HepG2 (cell line): ENCODE results near the gene CCDC157. TPM values are rescaled to one million over a fixed set of nuclear protein-coding genes. Genes with fewer than 3 reads are reported as not detected.

ENCODE experiments used
- ATAC-seq: fragments of 200-7000 bp; cut with Tn5 transposase; 3 replicates; pipeline ENCODE4 v1.9.1; 2020; ENCODE audit warnings: mild to moderate bottlenecking, moderate library complexity
- BruUV-seq: library from RNA; stranded (reverse); fragments of 400-500 nt; replicated peaks from 2 replicates; lab custom pipeline; 2021; lab: Mats Ljungman, UMichigan
- CTCF ChIA-PET: fragments of 300-600 bp; formaldehyde crosslinking; extraction: SDS; loops from one replicate; lab custom pipeline; 2021; ENCODE audit warnings: low total read pairs, inconsistent platforms, low intra/inter-chr PET ratio; lab: Yijun Ruan, JAX
- POLR2A ChIA-PET: fragments of 350-600 bp; sonication (Branson Sonifier 250); formaldehyde crosslinking; loops from one replicate; lab custom pipeline; 2020; ENCODE audit warnings: antibody characterized with exemption, inconsistent platforms; lab: Yijun Ruan, JAX
- DNase-seq: peaks from one replicate; pipeline ENCODE4 v3.0.0-alpha.2; 2015; ENCODE audit warnings: low spot score
- FAIRE-seq: peaks from 3 replicates; lab custom pipeline; 2011; peaks lifted over from hg19 to GRCh38; lab: Jason Lieb, UNC
- H2AFZ ChIP-seq: one replicate; pipeline ENCODE4 v1.6.1; 2011; ENCODE audit warnings: low read length, inconsistent platforms
- H3K27ac ChIP-seq: fragments of 300-600 bp; 3 replicates; pipeline ENCODE4 v1.8.0; 2011; ENCODE audit warnings: mixed run types, mild to moderate bottlenecking, mixed read lengths, low read length, inconsistent platforms; ENCODE audit not compliant: insufficient read depth; ENCODE audit errors: extremely low read length
- H3K27me3 ChIP-seq, 2 experiments: fragments of 200-600 bp in 1 of 2; 2 replicates in 1 of 2; 3 replicates in 1 of 2; pipeline versions ENCODE4 v1.6.0 to v1.8.0; 2011; ENCODE audit warnings: low read length in 2 of 2, mild to moderate bottlenecking in 2 of 2, moderate library complexity in 2 of 2, inconsistent platforms in 1 of 2; ENCODE audit not compliant: insufficient read depth in 2 of 2, control insufficient read depth in 1 of 2
- H3K36me3 ChIP-seq, 2 experiments: fragments of 200-600 bp in 1 of 2; replicated peaks in 1 of 2; 2 replicates in 1 of 2; 3 replicates in 1 of 2; pipeline versions ENCODE4 v1.5.1 to v1.8.0; 2011; ENCODE audit warnings: low read length in 2 of 2, inconsistent platforms in 1 of 2; ENCODE audit not compliant: insufficient read depth in 2 of 2, control insufficient read depth in 1 of 2
- H3K4me1 ChIP-seq: 2 replicates; pipeline ENCODE4 v1.5.1; 2012; ENCODE audit warnings: low read length, inconsistent platforms; ENCODE audit not compliant: insufficient read depth
- H3K4me2 ChIP-seq: 2 replicates; pipeline ENCODE4 v1.6.0; 2011; ENCODE audit warnings: low read depth, low read length, inconsistent platforms
- H3K4me3 ChIP-seq, 3 experiments: fragments of 200-600 bp in 1 of 3; sonication (generic), shearing (Covaris generic) in 1 of 3; replicated peaks in 1 of 3; 2 replicates each; pipeline ENCODE4 v1.5.1; 2011 to 2016; ENCODE audit warnings: low read length in 3 of 3, inconsistent platforms in 2 of 3, low read depth in 2 of 3, mild to moderate bottlenecking in 2 of 3, control low read depth in 1 of 3, mixed read lengths in 1 of 3; ENCODE audit not compliant: insufficient read depth in 1 of 3
- H3K79me2 ChIP-seq: one replicate; pipeline ENCODE4 v1.6.1; 2011; ENCODE audit warnings: low read length, inconsistent platforms; ENCODE audit not compliant: insufficient read depth
- H3K9ac ChIP-seq: 2 replicates; pipeline ENCODE4 v1.6.0; 2011; ENCODE audit warnings: mild to moderate bottlenecking, low read depth, low read length, inconsistent platforms; ENCODE audit not compliant: insufficient read depth
- H3K9me3 ChIP-seq: 2 replicates; pipeline ENCODE4 v1.5.1; 2012; ENCODE audit warnings: mild to moderate bottlenecking, low read length
- H4K20me1 ChIP-seq: 2 replicates; pipeline ENCODE4 v1.6.0; 2011; ENCODE audit warnings: inconsistent platforms, mild to moderate bottlenecking, low read length, moderate library complexity; ENCODE audit not compliant: insufficient read depth
- CEBPB ChIP-seq: IDR thresholded peaks from 2 replicates; pipeline ENCODE4 v1.6.1; 2011; ENCODE audit warnings: low read depth, low read length, improper control_type of control experiment, borderline replicate concordance
- CHD2 ChIP-seq: IDR thresholded peaks from 2 replicates; pipeline ENCODE4 v1.6.1; 2011; ENCODE audit warnings: low read depth, low read length, improper control_type of control experiment
- KLF12 ChIP-seq: sonication (generic); formaldehyde crosslinking; IDR thresholded peaks from 2 replicates; pipeline ENCODE4 v1.4.0; 2020; ENCODE audit warnings: missing genetic modification reagents, borderline replicate concordance
- PLRG1 ChIP-seq: fragments of 450-650 bp; conservative IDR thresholded peaks from 2 replicates; pipeline ENCODE4 v1.6.1; 2016
- SMC3 ChIP-seq: IDR thresholded peaks from 2 replicates; pipeline ENCODE4 v1.6.1; 2011; ENCODE audit warnings: low read length, improper control_type of control experiment
- TOE1 ChIP-seq: sonication (generic); formaldehyde crosslinking; IDR thresholded peaks from 2 replicates; pipeline ENCODE4 v1.4.0; 2020; ENCODE audit warnings: mild to moderate bottlenecking, missing genetic modification reagents
- ZBTB21 ChIP-seq: sonication (generic); formaldehyde crosslinking; IDR thresholded peaks from 2 replicates; pipeline ENCODE4 v1.4.0; 2020; ENCODE audit warnings: missing genetic modification reagents
- WGBS: methylation state at CpG from one replicate; pipeline ENCODE4 v1.1.6; 2017; ENCODE audit warnings: low lambda C conversion rate; 5-methylcytosine and 5-hydroxymethylcytosine counted together
- in situ Hi-C: cut with HindIII; loops from 2 replicates; pipeline ENCODE4 v1.10.0; 2017; ENCODE audit warnings: low pct_unique_long_range_greater_than_20kb; ENCODE audit not compliant: extremely low pct_ligation_motif_present
- intact Hi-C: fragments of 100-400 bp; cut with micrococcal nuclease; formaldehyde crosslinking; loops from one replicate; pipeline ENCODE4 v1.10.0; 2022; ENCODE audit not compliant: unreplicated experiment
- polyA plus RNA-seq, 8 experiments: library from polyadenylated mRNA; depleted of rRNA in 3 of 8; stranded (reverse) in 7 of 8; unstranded in 1 of 8; fragments of >200 nt; fragmentation: Illumina TruSeq in 4 of 8; extraction: Trizol in 4 of 8; gene quantifications; 2 replicates each; pipeline versions ENCODE4 v1.2.1 to v1.2.3, GENCODE V29; 2011 to 2016; ENCODE audit warnings: low read depth in 4 of 8, missing spikeins in 1 of 8, mixed read lengths in 1 of 8; ENCODE audit not compliant: insufficient read depth in 1 of 8
- total RNA-seq, 5 experiments: library from RNA; depleted of rRNA; stranded (reverse); fragments of >200 nt; fragmentation: Illumina TruSeq; extraction: Trizol; gene quantifications; 2 replicates each; pipeline ENCODE4 v1.2.3, GENCODE V29; 2016; ENCODE audit warnings: low read depth in 1 of 5
- TF ChIP-seq, protein P1 (sequence below): sonication (generic); formaldehyde crosslinking; IDR thresholded peaks from 2 replicates; pipeline ENCODE4 v1.4.0; 2020; ENCODE audit warnings: mild to moderate bottlenecking, missing genetic modification reagents
- TF ChIP-seq, protein P2 (sequence below): sonication (generic); formaldehyde crosslinking; IDR thresholded peaks from 2 replicates; pipeline ENCODE4 v1.5.1; 2020; ENCODE audit warnings: mild to moderate bottlenecking, missing genetic modification reagents, borderline replicate concordance

The CCDC157 gene
- total and polyA plus RNA-seq, 2 of the 13 experiments (the other 11 are each of a cell fraction or from before 2014, with no cell fraction given) = 1.4 to 1.6 TPM

DNA sequence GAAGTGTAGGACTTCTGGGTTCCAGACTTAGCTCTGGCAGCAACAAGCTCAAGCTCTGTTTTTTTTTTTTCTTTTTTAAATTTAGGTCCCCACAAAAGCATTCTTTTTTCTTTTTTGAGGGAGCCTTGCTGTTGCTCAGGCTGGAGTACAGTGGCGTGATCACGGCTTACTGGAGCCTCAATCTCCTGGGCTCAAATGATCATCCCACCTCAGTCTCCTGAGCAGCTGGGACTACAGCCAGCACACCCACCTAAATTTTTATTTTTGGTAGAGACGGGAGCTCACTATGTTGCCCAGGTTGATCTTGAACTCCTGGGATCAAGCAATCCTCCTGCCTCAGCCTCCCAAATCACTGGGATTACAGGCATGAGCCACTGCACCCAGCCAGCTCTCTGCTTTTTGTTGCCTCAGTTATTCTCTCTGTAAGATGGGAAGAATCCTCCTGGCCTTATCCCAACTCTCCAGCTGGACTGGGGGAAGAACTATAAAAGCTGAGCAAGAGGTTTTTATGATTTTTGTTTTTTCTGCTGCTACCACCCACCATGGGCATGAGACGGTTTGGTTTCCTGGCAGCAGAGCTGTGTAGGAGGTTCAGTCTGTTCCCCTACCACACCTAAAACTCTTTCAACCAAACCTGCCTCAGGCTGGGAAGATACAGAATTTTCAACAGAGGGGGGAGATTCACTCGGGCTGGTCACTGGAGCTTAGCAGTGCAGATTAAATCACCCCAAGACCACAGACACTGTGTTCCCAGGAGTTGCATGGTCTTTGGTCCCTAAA lies 57.1 kb downstream of the CCDC157 start:
- ChIA-PET POLR2A (interaction anchor here (2.3 to 8.5 kb wide), 2 partner anchors 9 to 12 kb away, joined by 5 to 42 read pairs; partner anchors contain the start of gene MTFP1), CTCF (no interaction called here)
- Histone ChIP-seq H3K36me3 (peaks cover 10 to 43% of the 10 kb centered on the region in 2 experiments), H3K4me2 (no peak overlapping the region), H2AFZ (no peak overlapping the region), H3K4me3 (no peak overlapping the region), H4K20me1 (no peaks in the 10 kb centered on the region), H3K79me2 (peaks cover 2% of the 10 kb centered on the region), H3K9ac (no peak overlapping the region), H3K27me3 (no peaks in the 10 kb centered on the region), H3K9me3 (no peaks in the 10 kb centered on the region), H3K4me1 (peaks cover 38% of the 10 kb centered on the region), H3K27ac (no peak overlapping the region)
- ATAC-seq (no peak), FAIRE-seq (no peak), DNase-seq (no peak)
- intact Hi-C loops = no loop called here
- BruUV-seq = no TSS peak
- 95% methylated on average over 5 of the region's 5 CpGs for WGBS
- TF ChIP-seq, protein P1, sequence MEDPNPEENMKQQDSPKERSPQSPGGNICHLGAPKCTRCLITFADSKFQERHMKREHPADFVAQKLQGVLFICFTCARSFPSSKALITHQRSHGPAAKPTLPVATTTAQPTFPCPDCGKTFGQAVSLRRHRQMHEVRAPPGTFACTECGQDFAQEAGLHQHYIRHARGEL (CRISPR knock-in tag) = no peak
- no peak for TF ChIP-seq CEBPB
- no peak for TF ChIP-seq TOE1 (CRISPR knock-in tag)
- no peak for TF ChIP-seq CHD2
- TF ChIP-seq PLRG1 = no peak
- in situ Hi-C loops = no loop called here

DNA sequence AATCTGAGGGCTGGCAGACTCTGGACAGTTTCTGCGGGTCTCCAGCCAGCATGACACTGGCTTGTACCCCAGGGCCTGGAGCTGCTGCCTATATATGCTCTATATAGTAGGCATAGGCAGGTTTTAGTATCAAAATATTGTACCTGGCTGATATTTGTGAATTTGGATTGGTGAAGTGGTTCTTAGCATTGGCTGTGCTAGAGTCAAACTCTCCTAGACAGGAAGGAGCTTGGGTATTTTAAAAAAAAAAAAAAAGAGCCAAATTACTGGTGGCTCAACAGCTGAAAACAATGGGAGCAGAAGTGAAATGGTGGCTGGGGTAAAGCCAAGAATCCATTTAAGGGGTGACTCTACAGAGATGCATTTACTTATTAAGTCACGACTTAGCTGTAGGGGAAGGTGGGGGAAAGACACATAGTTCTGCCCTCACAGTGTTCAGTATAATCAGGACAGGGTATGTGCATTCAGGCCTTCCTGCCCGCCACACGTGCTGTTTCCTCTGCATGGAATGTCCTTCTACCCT lies 57.8 kb downstream of the CCDC157 start:
- BruUV-seq = no TSS peak
- ATAC-seq = no peak
- peaks cover 2% of the 10 kb centered on the region for H3K79me2 ChIP-seq
- in situ Hi-C loops (no loop called here), intact Hi-C loops (no loop called here)
- no peak overlapping the region for H3K4me2 ChIP-seq
- H3K27me3 ChIP-seq = no peaks in the 10 kb centered on the region
- 97% methylated on average over 4 of the region's 4 CpGs for WGBS
- H3K9ac ChIP-seq = no peak overlapping the region
- H3K4me3 ChIP-seq = no peak overlapping the region
- H3K36me3 ChIP-seq = peaks cover 8 to 43% of the 10 kb centered on the region in 2 experiments
- H3K27ac ChIP-seq = no peak overlapping the region
- no peak for FAIRE-seq
- H4K20me1 ChIP-seq = no peaks in the 10 kb centered on the region
- ChIA-PET CTCF (no interaction called here), POLR2A (interaction anchor here (2.3 to 8.5 kb wide), 2 partner anchors 8 to 11 kb away, joined by 5 to 42 read pairs; partner anchors contain the start of gene MTFP1)
- H3K4me1 ChIP-seq = peaks cover 43% of the 10 kb centered on the region
- DNase-seq = no peak
- H2AFZ ChIP-seq = no peak overlapping the region
- no peaks in the 10 kb centered on the region for H3K9me3 ChIP-seq
- TF ChIP-seq KLF12 (CRISPR knock-in tag) = no peak
- no peak for TF ChIP-seq SMC3
- TF ChIP-seq, protein P2, sequence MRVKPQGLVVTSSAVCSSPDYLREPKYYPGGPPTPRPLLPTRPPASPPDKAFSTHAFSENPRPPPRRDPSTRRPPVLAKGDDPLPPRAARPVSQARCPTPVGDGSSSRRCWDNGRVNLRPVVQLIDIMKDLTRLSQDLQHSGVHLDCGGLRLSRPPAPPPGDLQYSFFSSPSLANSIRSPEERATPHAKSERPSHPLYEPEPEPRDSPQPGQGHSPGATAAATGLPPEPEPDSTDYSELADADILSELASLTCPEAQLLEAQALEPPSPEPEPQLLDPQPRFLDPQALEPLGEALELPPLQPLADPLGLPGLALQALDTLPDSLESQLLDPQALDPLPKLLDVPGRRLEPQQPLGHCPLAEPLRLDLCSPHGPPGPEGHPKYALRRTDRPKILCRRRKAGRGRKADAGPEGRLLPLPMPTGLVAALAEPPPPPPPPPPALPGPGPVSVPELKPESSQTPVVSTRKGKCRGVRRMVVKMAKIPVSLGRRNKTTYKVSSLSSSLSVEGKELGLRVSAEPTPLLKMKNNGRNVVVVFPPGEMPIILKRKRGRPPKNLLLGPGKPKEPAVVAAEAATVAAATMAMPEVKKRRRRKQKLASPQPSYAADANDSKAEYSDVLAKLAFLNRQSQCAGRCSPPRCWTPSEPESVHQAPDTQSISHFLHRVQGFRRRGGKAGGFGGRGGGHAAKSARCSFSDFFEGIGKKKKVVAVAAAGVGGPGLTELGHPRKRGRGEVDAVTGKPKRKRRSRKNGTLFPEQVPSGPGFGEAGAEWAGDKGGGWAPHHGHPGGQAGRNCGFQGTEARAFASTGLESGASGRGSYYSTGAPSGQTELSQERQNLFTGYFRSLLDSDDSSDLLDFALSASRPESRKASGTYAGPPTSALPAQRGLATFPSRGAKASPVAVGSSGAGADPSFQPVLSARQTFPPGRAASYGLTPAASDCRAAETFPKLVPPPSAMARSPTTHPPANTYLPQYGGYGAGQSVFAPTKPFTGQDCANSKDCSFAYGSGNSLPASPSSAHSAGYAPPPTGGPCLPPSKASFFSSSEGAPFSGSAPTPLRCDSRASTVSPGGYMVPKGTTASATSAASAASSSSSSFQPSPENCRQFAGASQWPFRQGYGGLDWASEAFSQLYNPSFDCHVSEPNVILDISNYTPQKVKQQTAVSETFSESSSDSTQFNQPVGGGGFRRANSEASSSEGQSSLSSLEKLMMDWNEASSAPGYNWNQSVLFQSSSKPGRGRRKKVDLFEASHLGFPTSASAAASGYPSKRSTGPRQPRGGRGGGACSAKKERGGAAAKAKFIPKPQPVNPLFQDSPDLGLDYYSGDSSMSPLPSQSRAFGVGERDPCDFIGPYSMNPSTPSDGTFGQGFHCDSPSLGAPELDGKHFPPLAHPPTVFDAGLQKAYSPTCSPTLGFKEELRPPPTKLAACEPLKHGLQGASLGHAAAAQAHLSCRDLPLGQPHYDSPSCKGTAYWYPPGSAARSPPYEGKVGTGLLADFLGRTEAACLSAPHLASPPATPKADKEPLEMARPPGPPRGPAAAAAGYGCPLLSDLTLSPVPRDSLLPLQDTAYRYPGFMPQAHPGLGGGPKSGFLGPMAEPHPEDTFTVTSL (CRISPR knock-in tag) = no peak
- TF ChIP-seq ZBTB21 (CRISPR knock-in tag) = no peak
